Measurements from ENCODE around the gene CRYAA.
"Not testable (repeated sequence)": the region's sequence is repeated elsewhere in the genome, so short reads cannot be mapped to it uniquely, and the experiment has no call there.

The CRYAA gene

GRCh38 chr21:43168708-43169107 lies at the start of gene CRYAA:
Gene CRYAA (plus strand): TSS chr21:43169008. CDS start chr21:43169100, 92 bp downstream.
- DNase-seq = not testable (repeated sequence)

- not testable (repeated sequence) for DNase-seq
Observed at GRCh38 chr21:43130094-43130493, 38.7 kb upstream of the CRYAA start.

GRCh38 chr21:43134520-43134919 lies 34.3 kb upstream of the CRYAA start:
- not testable (repeated sequence) for DNase-seq

GRCh38 chr21:43138944-43139343 lies 29.9 kb upstream of the CRYAA start:
- not testable (repeated sequence) for DNase-seq

- DNase-seq = not testable (repeated sequence)
Observed at GRCh38 chr21:43141407-43141806, 27.4 kb upstream of the CRYAA start.

GRCh38 chr21:43146637-43147036 lies 22.2 kb upstream of the CRYAA start:
- not testable (repeated sequence) for DNase-seq

- not testable (repeated sequence) for DNase-seq
Observed at GRCh38 chr21:43147999-43148398, 20.8 kb upstream of the CRYAA start.

- not testable (repeated sequence) for DNase-seq
Observed at GRCh38 chr21:43149344-43149743, 19.5 kb upstream of the CRYAA start.

- not testable (repeated sequence) for DNase-seq
Observed at GRCh38 chr21:43153601-43154000, 15.2 kb upstream of the CRYAA start.

- not testable (repeated sequence) for DNase-seq
Observed at GRCh38 chr21:43159279-43160175, 9.3 kb upstream of the CRYAA start.

GRCh38 chr21:43161826-43162707 lies 6.7 kb upstream of the CRYAA start:
- DNase-seq = not testable (repeated sequence)

- not testable (repeated sequence) for DNase-seq
Observed at GRCh38 chr21:43162708-43163205, 6.1 kb upstream of the CRYAA start.

GRCh38 chr21:43164823-43165222 lies 4.0 kb upstream of the CRYAA start:
- DNase-seq = not testable (repeated sequence)

GRCh38 chr21:43165734-43166133 lies 3.1 kb upstream of the CRYAA start:
- not testable (repeated sequence) for DNase-seq

GRCh38 chr21:43169230-43169886 lies 550 bp downstream of the CRYAA start:
- not testable (repeated sequence) for DNase-seq

- DNase-seq = not testable (repeated sequence)
Observed at GRCh38 chr21:43169891-43170290, 1.1 kb downstream of the CRYAA start.

GRCh38 chr21:43172812-43173211 lies 4.0 kb downstream of the CRYAA start:
- not testable (repeated sequence) for DNase-seq

GRCh38 chr21:43173438-43173837 lies 4.6 kb downstream of the CRYAA start:
- DNase-seq = not testable (repeated sequence)

GRCh38 chr21:43173930-43174329 lies 5.1 kb downstream of the CRYAA start:
- not testable (repeated sequence) for DNase-seq

- not testable (repeated sequence) for DNase-seq
Observed at GRCh38 chr21:43174998-43175397, 6.2 kb downstream of the CRYAA start.

- not testable (repeated sequence) for DNase-seq
Observed at GRCh38 chr21:43176621-43177020, 7.8 kb downstream of the CRYAA start.

Measured in NCI-H69 (cell line).